HG03460 (cell line): Measurements from ENCODE around the gene PXN.
A peak's percentile ranks its signal among the peaks of the same experiment; 100 is the strongest.

Source experiments
- ATAC-seq: cut with Tn5 transposase; IDR thresholded peaks from one replicate; pipeline ENCODE4 v1.9.1; 2021; ENCODE audit not compliant: unreplicated experiment

The PXN gene

DNA sequence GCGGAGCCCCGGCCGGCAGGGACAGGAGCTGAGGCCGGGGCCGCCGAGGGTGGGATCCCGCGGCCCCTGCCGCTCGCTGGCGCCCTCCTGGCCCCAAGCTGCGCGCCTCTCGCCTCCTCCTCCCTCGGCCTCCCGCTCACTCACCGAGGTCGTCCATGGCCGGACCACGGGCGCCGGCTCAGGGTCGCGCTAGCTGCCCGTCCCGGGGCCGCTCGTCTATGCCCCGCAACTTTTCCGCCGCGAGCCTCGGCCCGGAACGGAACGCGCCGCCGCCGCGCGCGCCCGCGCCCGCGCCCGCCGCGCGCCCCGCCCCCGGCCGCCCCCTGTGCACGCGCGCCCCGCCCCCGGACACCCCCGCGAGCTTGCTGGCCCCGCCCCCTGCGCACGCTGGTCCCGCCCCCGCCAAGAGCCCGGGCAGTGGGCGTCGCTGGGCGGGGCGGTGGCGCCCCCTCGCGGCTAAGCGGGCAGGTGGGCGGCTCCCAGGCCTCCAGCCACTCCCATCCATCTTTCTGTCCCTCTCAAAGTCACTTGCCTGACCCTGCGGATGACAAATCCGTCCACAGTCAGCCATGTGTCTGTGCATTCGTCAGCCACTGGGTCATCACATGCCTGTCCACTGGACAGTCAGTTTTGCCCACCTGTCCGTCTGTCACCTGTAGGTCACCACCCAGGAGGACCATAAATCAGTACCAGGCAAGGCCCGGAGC is at the start of gene PXN:
TSS of gene PXN (minus strand) at position 258 of the 707 bp plus-strand sequence. CDS start at position 157, 101 bp downstream.
- ATAC-seq, result no peak

DNA sequence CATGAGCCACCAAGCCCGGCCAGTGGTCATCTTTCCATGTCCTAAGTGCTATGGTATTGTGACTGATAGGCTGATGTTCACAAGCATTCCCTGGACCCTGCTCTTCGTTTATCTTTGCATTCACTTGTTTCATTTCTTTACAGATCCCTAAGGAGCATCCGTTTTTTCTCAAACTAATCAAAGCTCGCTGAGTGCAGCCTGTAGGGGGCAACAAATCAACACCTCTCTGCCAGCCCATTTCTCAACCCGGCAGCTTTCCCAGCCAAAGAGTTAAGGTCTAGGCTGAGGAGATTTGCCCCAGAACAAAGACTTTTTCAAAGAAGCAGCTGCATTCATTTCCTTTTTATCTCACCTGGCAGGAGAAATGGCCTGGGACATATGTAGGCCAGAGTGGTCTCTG is 48.7 kb upstream of the PXN start:
- ATAC-seq, result no peak

GRCh38 chr12:120301962-120302815 is 36.7 kb upstream of the PXN start, which contains the start of gene SIRT4:
Gene SIRT4, plus strand, starts transcription at chr12:120302321. Its CDS starts 1,241 bp downstream, at chr12:120303562.
- peak; percentile 95 for ATAC-seq

DNA sequence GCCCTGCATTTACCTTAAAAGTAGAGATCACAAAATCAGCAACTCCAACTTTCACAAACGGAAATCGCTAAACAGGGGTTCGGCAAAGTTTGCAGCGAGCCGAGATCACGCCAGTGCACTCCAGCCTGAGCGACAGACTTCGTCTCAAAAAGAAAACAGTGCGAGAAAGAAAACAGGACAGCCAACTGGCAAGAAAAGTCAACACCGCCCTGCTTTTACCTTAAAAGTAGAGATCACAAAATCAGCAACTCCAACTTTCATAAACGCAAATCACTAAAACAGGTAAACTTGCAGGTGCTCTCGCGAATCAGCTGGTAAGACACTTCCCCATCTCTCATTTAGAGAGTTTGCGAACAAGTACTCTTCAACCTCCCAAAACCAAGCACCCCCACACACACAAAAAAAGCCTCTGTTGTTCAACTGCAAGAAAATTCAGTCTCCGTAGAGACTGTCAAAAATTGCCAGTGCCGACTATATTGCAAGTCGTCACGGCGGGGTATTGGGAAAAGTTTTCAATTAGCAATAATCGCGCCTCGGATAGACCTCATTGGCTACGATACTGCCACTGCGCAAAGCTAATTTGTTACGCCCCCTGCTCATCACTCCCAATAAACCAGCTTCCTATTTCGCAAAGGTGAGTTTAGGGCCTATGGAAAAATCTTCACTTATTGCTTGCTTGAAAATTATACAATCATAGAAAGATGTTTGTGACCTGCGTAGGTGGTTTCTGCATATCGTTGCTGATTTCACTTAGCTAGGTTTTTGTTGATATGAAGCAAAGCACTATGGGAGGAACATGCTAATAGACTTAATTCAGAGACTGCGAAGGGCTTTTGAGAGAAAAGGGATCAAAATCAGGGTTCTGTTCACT is 27.4 kb upstream of the PXN start, which contains the start of gene RNU4-1:
TSS of gene RNU4-1 (minus strand) at position 577 of the 871 bp plus-strand sequence.
- peak; percentile 41 for ATAC-seq

DNA sequence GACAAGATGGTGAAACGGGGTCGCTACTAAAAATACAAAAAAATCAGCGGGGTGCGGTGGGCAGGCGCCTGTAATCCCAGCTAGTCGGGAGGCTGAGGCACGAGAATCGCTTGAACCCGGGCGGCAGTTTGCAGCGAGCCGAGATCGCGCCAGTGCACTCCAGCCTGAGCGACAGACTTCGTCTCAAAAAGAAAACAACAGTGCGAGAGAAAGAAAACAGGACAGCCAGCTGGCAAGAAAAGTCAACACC is 26.8 kb upstream of the PXN start:
- ATAC-seq, result no peak

DNA sequence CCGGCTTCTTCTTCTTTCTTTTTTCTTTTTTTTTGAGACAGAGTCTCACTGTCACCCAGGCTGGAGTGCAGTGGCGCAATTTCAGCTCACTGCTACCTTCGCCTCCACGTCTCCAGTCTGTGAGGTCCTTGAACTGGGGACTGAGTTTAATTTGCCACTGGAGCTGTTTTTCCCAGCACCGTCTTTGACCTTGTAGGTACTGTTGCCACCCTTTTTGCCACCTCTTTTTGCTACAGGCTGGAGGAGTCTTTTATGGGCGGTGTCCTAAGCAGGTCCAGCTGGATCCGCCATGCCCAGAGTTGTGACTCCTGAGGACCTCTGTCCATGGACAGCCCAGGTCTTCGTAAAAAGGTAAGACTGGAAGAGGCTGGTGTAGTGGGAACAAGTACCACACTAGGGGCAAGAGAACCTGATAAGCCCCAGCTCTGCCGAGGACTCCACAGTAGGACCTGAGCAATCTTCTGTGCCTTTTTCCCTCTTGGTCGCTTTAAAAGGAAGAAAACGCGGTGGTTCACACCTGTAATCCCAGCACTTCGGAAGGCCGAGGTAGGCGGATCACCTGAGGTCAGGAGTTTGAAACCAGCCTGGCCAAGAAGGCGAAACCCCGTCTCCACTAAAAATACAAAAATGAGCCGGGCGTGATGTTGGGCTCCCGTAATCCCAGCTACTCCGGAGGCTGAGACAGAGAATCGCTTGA is 25.2 kb upstream of the PXN start:
- no peak for ATAC-seq

- no peak for ATAC-seq
Measured at GRCh38 chr12:120287491-120287890, 22.0 kb upstream of the PXN start.

GRCh38 chr12:120286768-120287490 is 21.4 kb upstream of the PXN start:
- ATAC-seq, result no peak

DNA sequence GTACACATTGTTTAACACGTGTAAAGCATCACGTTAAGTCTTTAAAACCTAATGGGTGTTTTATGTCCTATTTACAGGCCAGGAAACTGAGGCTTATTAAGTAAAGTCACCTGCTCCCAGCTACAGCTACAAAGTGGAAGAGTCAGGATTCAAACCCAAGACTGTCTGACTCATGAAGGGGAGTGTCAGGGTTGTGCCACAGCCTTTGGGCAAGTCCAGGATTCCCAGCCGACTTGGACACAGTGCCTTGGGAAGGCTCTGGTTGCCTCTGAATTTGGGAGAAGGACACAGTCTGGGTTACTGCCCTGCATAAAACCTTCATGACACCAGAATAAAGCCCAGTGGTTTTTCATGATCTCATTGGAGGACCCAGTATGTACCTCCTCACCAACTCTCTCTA is 18.9 kb upstream of the PXN start:
- no peak for ATAC-seq

DNA sequence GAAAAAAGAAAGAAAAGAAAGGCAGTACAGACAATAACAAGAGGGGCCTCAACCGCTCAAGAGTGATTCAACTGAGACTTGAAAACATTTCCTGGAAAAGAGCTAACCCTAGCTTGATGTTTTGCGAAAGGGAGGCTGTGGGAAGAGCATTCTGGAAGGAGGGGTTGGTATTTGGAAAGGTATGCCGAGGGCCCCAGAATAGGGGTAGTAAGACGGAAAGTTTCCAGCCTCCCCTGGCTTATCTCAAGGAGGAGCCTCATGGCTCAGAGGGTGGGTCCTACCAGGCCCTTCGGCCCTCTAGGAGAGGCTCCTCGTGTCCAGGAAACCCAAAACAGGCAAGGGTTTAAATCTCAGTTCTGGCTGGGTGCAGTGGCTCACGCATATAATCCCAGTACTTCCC is 17.8 kb upstream of the PXN start:
- no peak for ATAC-seq

- ATAC-seq, result no peak
Measured at GRCh38 chr12:120278137-120279069, 12.9 kb upstream of the PXN start.

DNA sequence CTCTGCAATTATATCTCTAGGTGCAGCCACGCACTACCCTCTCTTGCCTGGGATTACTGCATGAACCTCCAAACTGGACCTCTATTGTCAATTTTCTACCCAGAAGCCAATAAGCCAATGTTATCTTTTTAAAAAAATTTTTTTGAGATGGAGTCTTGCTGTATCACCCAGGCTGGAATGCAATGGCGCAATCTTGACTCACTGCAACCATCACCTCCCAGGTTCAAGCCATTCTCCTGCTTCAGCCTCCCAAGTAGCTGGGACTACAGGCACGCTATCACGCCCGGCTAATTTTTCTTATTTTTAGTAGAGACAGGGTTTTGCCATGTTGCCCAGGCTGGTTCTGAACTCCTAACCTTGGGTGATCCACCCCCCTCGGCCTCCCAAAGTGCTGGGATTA is 11.2 kb upstream of the PXN start:
- ATAC-seq, result no peak

- no peak for ATAC-seq
Measured at GRCh38 chr12:120267736-120268135, 2.2 kb upstream of the PXN start.

DNA sequence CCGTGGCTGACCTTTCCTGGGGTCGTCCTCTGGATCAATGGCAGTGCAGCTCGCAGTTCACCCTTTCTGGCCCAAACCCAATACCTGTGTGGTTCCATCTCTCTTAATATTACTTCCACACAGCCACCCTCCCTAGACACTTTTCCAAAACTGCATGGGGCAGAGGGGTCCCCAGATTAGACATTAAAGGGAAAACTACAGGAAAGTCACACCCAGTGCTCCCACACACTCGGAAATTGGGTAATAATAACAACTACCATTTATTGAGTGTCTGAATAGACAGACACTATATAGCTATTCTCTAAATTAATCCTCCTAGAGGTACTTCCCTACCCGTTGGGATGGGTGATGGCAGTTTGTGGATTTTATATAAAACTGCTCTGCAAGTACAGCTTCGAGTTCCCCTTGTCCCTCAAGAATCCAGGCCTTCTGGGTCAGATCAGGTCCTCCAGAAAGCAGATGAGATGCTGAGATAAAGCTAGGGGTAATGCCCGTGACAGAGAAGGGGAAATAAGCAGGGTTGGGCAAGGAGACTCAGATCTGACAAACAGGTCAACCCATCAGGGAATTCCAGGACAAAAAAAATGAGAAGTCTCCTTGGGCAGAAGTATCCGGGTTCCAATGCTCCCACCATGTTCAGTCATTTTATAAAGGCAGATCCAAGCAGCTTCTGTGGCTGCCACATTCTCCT is 795 bp upstream of the PXN start:
- no peak for ATAC-seq

DNA sequence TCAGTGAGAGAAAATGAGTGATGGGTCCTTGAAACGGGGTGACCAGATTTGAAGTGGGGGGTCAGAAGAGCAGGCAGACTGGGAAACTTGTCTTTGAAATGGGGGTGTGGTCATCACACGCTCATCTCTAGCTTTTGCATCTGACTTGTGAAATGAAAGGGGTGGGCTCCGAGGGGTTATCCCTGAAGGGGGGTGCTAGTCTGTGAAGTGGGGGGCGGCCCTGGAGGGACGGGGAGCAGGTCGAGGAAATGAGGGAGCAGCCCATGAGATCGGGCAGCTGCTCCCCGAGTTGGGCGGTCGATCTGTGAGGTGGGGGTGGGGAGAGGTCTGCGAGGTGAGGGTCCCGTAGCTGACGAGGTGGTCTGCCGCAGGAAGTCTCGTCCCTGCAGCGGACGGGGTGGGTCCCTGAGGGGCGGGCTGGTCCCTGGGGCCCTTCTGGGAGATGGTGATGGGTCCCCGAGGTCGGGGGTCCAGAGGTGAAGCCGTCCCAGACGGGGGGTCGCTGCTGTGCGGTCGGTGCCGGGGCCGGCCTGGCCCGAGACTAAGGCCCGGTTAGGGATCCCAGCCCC is 542 bp downstream of the PXN start:
- ATAC-seq, result no peak

GRCh38 chr12:120264086-120264903 is 1.2 kb downstream of the PXN start:
- no peak for ATAC-seq

DNA sequence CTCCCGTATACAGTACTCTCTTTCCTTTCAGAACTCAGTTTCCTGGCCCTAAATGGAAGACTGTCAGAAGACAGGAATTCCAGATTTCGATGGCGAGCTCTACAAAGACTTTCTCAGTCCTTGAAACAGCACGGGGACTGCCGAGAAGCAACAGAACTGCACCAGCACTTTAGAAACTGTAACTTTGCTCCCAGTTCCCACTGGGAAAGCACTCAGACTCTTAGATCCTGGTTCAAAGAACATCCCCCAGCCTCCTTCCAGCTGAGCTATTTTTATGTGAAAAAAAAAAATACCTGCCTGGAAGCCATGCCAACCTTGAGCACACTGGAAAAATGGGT is 1.8 kb downstream of the PXN start:
- no peak for ATAC-seq
